Neutrophil (primary cell): Measurements from ENCODE around the gene CNR2.

Experiments used
- H3K27ac ChIP-seq: fragments of 200-600 bp; sonication (generic); 2 replicates; pipeline ENCODE4 v1.5.1; 2016; ENCODE audit warnings: mild to moderate bottlenecking, moderate library complexity
- H3K27me3 ChIP-seq: fragments of 200-600 bp; sonication (generic); 2 replicates; pipeline ENCODE4 v1.6.0; 2016; ENCODE audit warnings: mild to moderate bottlenecking
- H3K36me3 ChIP-seq: fragments of 200-600 bp; sonication (generic); 2 replicates; pipeline ENCODE4 v1.5.1; 2017
- H3K4me1 ChIP-seq, 2 experiments: fragments of 200-600 bp in 1 of 2; sonication (generic) in 1 of 2; 1 replicate in 1 of 2; 2 replicates in 1 of 2; pipeline versions ENCODE4 v1.5.1 to v1.6.1; 2013 to 2016; ENCODE audit warnings: low read depth in 1 of 2, low read length in 1 of 2, mild to moderate bottlenecking in 1 of 2, moderate library complexity in 1 of 2; ENCODE audit not compliant: control insufficient read depth in 1 of 2, insufficient read depth in 1 of 2
- H3K4me3 ChIP-seq, 2 experiments: fragments of 200-600 bp in 1 of 2; sonication (generic) in 1 of 2; 1 replicate in 1 of 2; 2 replicates in 1 of 2; pipeline ENCODE4 v1.5.1; 2013 to 2016; ENCODE audit warnings: low read depth in 1 of 2, low read length in 1 of 2, mild to moderate bottlenecking in 1 of 2, moderate library complexity in 1 of 2
- H3K9me3 ChIP-seq: fragments of 200-600 bp; sonication (generic); 2 replicates; pipeline ENCODE4 v1.5.1; 2016
- CTCF ChIP-seq: fragments of 200-600 bp; sonication (generic); IDR thresholded peaks from 2 replicates; pipeline ENCODE4 v1.5.1; 2016; ENCODE audit warnings: antibody characterized with exemption

CNR2 gene

GRCh38 chr1:23957096-23957495 lies 43.9 kb upstream of the CNR2 start:
- Histone ChIP-seq H3K27me3 (no peaks in the 10 kb centered on the region), H3K36me3 (peaks cover 8% of the 10 kb centered on the region), H3K9me3 (no peaks in the 10 kb centered on the region), H3K4me1 (peaks cover 43 to 44% of the 10 kb centered on the region in 2 experiments), H3K27ac (no peak overlapping the region), H3K4me3 (no peak overlapping the region)
- TF ChIP-seq CTCF: no peak

DNA sequence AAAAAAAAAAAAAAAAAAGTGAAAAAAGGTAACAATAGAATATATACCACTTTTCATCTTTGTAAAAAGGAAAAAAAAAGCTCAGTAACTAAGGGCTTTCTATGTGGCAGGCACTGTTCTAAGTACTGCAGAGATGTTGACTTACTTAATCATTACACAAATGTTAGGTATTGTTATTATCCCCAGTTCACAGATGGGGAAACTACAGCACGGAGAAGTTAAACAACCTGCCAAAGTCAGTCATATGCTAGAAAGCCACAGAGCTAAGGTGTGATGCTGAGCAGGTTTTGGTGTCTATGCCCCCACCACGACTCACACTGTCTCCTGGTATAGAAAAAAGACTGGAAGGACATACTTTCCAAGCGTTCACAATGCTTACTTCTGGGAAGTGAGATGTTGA lies 39.9 kb upstream of the CNR2 start:
- H3K9me3 ChIP-seq: no peaks in the 10 kb centered on the region
- H3K27ac ChIP-seq: no peak overlapping the region
- peaks cover 16% of the 10 kb centered on the region in 2 experiments for H3K4me1 ChIP-seq
- no peak overlapping the region for H3K4me3 ChIP-seq
- no peaks in the 10 kb centered on the region for H3K36me3 ChIP-seq
- no peaks in the 10 kb centered on the region for H3K27me3 ChIP-seq
- TF ChIP-seq CTCF: no peak

DNA sequence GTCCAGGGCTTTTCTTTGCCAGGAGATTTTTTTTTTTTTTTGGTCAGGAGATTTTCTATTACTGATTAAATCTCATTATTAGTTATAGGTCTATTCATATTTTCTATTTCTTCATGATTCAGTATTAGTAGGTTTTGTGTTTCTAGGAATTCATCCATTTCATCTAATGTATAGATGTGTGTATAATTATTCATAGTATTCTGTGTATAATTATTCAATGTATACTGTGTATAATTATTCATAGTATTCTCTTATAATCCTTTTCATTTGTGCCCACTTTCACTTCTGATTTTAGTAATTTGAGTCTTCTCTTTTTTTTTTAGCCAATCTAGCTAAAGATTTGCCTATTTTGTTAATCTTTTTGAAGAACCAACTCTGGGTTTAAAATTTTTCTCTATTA lies 34.2 kb upstream of the CNR2 start:
- Histone ChIP-seq H3K9me3 (no peaks in the 10 kb centered on the region), H3K4me3 (no peak overlapping the region), H3K36me3 (no peaks in the 10 kb centered on the region), H3K27ac (no peak overlapping the region), H3K4me1 (no peaks in the 10 kb centered on the region), H3K27me3 (no peaks in the 10 kb centered on the region)
- no peak for TF ChIP-seq CTCF

DNA sequence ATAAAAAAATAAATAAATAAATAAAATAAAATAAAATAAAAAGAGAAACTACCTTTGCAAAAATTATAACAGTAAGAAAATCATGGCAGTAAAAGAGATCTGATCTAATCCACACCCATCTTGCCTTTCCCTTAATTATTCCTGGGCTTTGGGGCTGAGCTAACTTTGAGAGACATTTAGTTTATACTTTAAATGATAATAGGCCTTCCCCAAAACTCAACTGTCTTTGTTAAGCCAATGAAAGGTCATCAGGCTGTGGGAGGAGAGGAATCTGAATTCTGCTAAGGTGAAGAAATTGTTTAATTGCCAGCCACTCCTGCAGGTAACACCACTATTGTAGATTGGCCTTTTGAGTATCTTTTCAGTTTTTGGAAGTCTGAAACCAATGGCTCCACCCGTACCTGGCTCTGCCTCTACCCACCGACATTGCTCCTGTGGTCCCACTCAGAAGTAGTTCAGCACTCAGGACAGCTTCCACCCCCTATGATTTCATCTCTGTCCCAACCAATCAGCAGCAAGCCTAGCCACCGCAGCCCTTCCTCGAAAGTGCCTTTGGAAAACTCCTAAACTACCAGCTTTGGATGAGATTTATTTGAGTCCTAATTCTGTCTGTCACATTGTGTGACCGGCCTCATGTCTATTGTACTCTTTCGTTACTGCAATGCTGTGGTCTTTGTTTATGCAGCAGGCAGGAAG lies 23.5 kb upstream of the CNR2 start:
- H3K27me3 ChIP-seq: no peaks in the 10 kb centered on the region
- H3K27ac ChIP-seq: no peak overlapping the region
- no peaks in the 10 kb centered on the region for H3K36me3 ChIP-seq
- H3K4me3 ChIP-seq: no peak overlapping the region
- no peaks in the 10 kb centered on the region for H3K9me3 ChIP-seq
- no peak for TF ChIP-seq CTCF
- no peaks in the 10 kb centered on the region for H3K4me1 ChIP-seq

- H3K27me3 ChIP-seq: no peaks in the 10 kb centered on the region
- H3K36me3 ChIP-seq: no peaks in the 10 kb centered on the region
- H3K4me1 ChIP-seq: peaks cover 0 to 6% of the 10 kb centered on the region in 2 experiments
- H3K9me3 ChIP-seq: no peaks in the 10 kb centered on the region
- H3K27ac ChIP-seq: no peak overlapping the region
- no peak overlapping the region for H3K4me3 ChIP-seq
- no peak for TF ChIP-seq CTCF
These were observed 18.3 kb upstream of the CNR2 start for GRCh38 chr1:23931491-23931880.
